ENCODE results near the gene IGSF23.
"Not testable (repeated sequence)": the region's sequence is repeated elsewhere in the genome, so short reads cannot be mapped to it uniquely, and the experiment has no call there.

The IGSF23 gene

DNA sequence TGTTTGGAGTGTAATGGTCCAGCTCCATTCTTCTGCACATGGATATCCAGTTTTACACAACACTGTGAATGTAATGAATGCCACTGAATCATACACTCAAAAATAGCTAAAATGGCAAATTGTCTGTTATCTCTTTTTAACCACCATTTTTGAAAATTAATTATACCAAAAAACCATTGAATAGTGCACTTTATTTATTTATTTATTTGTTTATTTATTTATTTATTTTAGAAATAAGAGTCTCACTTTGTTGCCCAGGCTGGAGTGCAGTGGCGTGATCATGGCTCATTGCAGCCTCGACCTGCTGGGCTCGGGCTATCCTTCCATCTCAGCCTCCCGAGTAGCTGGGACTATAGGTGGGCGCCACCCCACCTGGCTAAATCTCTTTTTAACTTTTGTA lies 50.6 kb downstream of the IGSF23 start:
- no peak for DNase-seq (ENCODE audit: low read depth in 1 of 2, low spot score in 1 of 2)

DNA sequence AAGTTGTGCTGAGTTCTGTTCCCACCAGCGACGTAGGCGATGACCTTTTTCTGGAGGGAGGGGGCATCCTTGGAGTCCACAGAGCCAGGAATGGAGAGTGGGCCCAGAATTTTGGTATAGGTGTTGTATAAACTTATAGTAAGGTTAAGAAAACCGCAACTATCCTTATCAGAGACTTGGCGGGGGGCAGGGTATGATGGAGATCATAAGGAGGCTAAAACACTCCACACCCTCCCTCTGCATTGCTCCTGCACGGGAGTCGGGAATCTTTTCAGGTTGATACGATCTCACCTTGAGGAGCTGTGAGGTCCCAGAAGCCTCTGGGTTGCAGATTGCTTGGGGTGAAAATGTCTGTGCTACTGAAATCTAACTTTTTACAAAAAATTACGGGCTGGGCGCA lies 51.6 kb downstream of the IGSF23 start:
- no peak for DNase-seq (ENCODE audit: low read depth in 1 of 2, low spot score in 1 of 2)

DNA sequence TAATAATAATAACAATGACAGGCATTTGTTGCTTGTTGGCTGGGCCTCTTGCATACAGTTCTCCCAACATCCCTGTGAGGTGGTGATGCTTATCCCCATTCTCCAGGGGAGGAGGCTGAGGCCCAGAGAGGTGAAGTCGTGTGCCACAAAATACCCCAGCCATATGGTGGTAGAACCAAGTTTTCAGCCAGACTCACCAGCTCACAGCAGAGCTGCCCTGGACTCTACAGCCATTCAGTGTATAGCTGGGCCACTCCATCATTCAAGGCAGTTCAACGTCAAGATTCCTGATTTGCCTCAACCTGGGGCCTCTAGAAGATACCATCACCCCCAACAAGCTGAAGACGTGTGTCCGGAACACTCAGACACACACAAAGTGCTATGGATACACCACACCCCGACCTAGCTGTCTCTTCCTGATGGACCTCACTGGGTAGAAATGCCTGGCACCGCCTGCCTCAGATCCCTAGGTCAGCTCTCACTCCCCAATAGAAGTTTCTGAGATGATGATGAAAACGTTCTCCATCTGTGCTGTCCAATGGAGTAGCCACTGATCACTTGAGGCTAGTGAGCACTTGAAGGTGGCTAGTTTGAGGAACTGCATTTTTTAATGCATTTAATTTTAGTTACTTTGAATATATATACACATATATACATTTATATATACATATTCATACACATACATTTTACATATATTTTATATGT lies 53.6 kb downstream of the IGSF23 start:
- DNase-seq (ENCODE audit: low read depth in 1 of 2, low spot score in 1 of 2), result no peak

DNA sequence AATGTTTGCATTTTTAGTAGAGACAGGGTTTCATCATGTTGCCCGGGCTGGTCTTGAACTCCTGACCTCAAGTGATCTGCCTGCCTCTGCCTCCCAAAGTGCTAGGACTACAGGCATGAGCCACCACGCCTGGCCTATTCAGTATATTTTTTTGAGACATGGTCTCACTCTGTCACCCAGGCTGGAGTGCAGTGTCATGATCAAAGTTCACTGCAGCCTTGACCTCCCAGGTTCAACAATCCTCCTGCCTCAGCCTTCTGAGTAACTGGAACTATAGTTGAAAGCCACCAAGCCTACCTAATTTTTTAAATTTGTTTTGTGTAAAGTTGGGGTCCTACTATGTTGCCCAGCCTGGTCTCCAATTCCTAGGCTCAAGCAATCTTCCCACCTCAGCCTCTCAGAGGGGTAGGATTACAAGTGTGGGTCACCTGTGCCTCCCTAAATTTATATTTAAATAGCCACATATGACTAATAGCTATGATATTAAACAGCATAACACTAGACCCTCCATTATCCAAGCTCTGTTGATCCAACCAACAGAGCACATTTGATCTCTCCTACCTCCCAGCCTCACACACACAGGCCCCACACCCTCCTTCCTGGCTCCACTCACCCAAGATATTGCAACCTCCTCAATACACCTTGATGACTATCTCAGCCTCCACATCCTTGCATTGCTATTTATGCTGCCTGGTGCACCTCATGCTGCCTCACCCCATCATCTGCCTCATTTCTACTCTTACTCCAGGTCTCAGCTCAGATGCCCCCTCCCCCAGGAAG lies 55.8 kb downstream of the IGSF23 start:
- no peak for DNase-seq (ENCODE audit: low read depth in 1 of 2, low spot score in 1 of 2)

DNA sequence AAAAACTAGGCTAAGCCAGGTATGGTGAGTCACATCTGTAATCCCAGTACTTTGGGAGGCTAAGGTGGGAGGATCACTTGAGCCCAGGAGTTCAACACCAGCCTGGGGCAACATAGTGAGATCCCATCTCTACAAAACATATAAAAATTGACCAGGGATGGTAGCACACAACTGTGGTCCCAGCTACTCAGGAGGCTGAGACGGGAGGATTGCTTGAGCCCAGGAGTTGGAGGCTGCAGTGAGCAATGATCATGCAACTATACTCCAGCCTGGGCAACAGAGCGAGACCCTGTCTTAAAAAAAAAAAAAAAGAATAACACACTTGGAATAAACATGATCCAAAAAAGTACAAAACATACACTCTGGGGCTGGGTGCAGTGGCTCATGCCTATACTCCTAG lies 56.7 kb downstream of the IGSF23 start:
- not testable (repeated sequence) for DNase-seq (ENCODE audit: low read depth in 1 of 2, low spot score in 1 of 2)

DNA sequence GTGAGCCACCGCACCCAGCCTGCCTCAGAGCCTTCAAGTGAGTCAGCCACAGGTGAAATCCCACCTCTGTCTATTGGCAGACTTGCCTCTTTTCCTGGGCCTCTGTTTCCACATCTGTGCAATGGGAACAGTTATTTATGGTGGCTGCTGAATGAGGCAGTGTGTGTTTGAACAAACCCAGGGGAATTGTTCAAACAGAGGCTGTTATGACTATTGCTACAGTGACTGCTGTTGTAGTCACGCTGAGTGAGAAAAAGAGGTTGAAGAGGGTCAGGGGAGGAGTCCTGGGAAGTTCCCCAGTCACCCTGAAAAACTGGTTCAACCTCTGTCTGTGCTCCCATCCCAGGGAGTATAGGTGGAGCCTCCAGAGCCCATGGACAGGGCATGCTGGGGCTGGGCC lies 58.0 kb downstream of the IGSF23 start, which contains the start of gene CEACAM19:
Gene CEACAM19 (plus strand): TSS at position 83 of the 400 bp plus-strand sequence. CDS start 450 bp downstream, outside the sequence.
- DNase-seq (ENCODE audit: low read depth in 1 of 2, low spot score in 1 of 2), result no peak

DNA sequence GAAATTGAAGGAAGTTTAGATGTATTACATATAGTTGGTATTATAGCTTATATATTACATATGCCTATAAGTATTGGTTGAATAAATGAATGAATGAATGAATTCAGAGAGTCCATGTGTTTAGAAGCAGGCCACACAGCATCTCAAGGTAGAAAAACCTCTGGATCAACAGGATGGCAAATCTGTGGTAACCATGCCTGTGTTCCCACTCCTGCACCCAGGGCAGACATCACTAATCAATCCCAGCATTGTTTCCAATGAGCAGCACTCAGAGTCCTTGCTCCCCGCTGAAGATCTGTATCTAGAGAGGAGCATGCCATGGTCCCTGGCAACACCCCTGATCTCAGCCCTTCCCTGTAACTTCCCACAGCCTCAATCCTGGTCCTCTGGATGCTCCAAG lies 58.9 kb downstream of the IGSF23 start:
- DNase-seq (ENCODE audit: low read depth in 1 of 2, low spot score in 1 of 2), result no peak

DNA sequence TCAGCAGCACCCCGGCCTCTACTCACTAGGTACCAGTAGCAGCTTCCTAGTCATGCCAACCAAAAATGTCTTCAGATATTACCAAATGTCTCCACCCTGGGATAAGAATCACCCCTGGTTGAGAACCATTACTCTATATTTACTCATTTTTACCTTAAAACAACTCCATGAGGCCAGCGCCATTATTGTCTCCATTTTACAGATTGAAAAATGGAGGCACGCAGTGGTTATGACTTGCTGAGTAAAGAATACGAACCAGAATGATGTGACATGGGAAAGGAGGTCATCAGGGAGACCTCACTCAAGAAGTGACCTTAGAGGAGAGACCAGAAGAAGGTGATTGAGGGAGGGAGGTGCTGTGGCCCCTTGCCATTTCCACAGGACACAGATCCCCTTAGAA lies 60.1 kb downstream of the IGSF23 start:
- no peak for DNase-seq (ENCODE audit: low read depth in 1 of 2, low spot score in 1 of 2)

DNA sequence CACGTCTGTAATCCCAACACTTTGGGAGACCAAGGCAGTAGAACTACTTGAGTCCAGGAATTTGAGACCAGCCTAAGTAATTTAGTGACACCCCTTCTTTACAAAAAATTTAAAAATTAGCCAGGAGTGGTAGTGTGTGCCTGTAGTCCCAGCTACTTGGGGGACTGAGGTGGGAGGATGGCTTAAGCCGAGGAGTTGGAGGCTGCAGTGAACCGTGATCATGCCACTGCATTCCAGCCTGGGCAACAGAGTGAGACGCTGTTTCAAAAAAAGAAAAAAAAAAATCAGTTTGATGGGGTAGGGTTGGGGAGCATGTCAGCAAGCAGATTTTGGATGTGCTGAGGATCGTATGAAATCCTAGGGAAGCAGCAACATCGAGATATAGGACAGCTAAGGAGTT lies 62.2 kb downstream of the IGSF23 start:
- no peak for DNase-seq (ENCODE audit: low read depth in 1 of 2, low spot score in 1 of 2)

DNA sequence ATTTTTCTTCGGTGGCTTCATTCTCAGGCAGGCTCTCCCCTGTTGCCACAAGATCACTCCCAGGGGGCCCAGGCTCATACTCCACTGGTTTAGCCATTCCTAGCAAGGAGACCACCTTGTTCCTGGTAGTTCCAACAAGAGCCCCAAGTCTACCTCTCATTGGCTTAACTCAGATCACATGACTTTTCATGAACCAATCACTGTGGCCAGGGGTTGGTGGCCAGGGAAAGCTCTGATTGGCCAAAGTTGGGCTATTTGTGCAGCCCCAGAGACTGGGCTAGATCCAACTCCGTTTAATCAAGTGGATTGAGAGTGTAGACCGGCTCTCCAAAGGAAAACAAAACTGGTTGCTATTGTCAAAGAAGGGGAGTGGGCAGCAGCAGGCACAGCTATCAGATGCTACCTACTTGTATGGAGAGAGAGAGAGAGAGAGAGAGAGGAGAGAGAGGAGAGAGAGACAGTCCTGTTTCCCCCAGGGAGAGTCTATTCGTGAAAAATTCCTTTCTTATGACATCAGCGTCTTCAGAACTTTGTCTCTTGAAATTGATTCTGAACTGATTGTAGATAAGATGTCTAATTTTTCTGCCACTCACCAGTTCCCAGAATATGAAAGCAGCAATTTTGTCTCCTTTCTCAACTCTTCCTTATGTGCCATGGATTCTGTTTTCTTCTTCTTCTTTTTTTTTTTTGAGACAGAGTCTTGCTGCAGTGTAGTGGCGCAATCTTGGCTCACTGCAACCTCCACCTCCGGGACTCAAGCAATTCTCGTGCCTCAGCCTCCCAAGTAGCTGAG lies 63.9 kb downstream of the IGSF23 start:
- no peak for DNase-seq (ENCODE audit: low read depth in 1 of 2, low spot score in 1 of 2)

DNA sequence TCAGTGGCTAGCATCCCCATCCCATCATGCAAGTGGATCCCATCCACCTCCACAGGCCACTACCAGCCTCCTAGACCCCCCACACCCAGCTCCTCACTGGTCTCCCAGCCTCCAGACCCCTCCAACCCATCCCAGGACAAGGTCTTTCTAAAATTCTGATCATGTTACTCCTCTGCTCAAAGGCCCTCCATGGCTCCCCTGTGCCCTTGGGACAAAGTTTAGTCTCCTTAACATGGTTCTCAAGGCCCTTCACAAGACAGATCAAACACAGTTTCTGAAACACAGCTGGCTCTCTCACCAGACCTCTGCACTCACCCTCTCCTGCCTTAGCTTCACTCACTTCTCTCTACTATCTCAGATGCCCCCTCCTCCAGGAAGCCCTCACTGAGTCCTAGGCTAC lies 67.2 kb downstream of the IGSF23 start:
- DNase-seq (ENCODE audit: low read depth in 1 of 2, low spot score in 1 of 2), result no peak

DNA sequence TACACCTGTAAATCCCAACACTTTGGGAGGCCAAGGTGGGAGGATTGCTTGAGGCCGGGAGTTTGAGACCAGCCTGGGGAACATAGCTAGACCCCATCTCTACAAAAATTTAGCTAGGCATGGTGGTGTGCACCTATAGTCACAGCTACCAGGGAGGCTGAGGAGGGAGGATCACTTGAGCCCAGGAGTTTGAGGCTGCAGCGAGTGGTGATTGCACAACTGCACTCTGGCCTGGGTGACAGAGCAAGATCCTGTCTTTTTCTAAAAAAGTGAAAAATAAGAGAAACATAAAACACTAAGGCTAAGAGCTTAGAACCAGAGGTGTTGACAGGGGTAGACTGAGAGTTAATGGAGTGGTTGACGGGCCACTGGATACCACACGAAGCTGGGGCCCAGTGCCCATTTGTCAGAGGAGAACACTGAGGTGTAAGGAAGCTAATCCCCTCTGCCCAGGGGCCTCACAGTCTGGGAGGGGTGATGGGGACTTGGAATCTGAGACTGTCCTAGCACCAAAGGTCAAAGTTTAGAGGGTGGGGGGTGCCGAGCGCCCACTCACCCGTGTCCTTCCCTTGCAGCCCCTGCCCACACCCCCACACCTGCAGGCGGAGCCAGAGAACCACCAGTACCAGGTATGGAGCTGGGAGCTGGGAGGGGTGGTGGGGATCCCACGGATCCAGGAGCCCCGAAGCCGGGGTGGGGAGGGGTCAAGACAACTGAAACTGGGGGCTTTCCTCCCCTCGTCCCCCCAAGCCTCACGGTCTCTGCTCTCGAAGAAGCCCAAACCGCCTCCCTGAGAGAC lies 68.8 kb downstream of the IGSF23 start:
- DNase-seq (ENCODE audit: low read depth in 1 of 2, low spot score in 1 of 2), result no peak

DNA sequence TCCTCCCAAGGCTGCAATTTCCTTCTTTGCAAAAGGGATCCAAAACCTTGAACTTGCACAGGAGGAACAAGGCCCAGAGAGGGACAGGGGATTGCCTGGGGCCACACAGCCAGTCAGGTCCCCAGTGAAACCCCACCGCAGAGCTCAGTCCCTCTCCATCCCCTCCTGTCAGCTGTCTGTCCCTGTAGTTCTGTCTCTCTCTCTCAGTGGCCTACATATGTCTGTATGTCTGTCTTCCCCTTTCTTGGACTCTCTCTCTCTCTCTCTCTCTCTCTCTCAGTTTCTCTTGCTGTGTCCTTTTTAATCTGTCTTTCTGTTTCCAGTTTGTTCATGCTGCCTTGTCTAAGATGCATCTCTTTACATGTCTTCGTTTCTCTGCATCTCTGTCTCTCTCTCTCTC lies 69.4 kb downstream of the IGSF23 start:
- no peak for DNase-seq (ENCODE audit: low read depth in 1 of 2, low spot score in 1 of 2)

DNA sequence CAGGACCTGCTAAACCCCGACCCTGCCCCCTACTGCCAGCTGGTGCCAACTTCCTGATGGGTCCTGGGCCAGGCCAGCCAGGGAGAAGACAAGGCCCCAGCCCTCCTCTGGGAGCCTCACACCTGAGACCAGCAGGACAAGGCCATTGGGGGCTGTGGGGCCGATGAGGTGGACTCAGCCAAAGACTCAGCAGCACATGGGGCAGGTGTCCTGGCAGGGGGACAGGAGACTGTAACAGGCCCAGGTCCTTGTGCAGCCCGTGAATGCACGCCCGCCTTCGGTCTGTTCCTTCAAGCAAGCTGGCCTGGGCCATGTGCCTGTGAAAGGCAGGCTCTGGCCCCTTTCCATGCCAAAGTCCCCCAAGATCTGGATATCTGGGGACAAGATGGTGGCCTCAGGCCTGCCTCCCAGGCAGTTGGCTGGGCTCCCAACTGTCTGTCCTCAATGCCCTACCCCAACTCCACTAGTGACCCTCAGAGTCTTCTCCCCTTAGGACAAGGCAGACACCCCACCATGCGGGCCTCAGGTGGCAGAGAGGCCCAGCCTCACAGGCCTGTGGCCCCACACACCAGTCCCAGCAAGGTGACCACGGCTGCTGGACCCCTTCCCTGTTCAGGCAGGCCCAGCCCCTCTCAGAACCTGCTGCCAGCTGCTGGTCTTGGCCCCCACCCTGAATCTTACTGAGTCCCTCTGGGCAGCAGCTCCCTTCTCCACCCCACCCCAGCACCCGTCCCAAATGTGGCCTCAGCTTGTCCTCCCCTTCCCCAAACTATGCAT lies 70.3 kb downstream of the IGSF23 start:
- no peak for DNase-seq (ENCODE audit: low read depth in 1 of 2, low spot score in 1 of 2)

DNA sequence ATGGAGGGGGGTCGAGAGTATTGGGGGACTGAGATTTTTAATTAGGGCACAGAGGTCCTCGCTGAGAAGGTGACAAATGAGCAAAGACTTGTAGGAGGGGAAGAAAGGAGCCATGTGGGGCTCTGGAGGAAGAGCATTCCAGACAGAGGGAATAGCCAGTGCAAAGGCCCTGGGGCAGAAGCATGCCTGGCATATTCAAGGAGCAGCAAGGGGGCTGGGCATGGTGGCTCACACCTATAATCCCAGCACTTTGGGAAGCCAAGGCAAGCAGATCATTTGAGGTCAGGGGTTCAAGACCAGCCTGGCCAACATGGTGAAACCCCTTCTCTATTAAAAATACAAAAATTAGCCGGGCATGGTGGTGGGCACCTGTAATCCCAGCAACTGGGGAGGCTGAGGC lies 71.0 kb downstream of the IGSF23 start:
- DNase-seq (ENCODE audit: low read depth in 1 of 2, low spot score in 1 of 2), result not testable (repeated sequence)

DNA sequence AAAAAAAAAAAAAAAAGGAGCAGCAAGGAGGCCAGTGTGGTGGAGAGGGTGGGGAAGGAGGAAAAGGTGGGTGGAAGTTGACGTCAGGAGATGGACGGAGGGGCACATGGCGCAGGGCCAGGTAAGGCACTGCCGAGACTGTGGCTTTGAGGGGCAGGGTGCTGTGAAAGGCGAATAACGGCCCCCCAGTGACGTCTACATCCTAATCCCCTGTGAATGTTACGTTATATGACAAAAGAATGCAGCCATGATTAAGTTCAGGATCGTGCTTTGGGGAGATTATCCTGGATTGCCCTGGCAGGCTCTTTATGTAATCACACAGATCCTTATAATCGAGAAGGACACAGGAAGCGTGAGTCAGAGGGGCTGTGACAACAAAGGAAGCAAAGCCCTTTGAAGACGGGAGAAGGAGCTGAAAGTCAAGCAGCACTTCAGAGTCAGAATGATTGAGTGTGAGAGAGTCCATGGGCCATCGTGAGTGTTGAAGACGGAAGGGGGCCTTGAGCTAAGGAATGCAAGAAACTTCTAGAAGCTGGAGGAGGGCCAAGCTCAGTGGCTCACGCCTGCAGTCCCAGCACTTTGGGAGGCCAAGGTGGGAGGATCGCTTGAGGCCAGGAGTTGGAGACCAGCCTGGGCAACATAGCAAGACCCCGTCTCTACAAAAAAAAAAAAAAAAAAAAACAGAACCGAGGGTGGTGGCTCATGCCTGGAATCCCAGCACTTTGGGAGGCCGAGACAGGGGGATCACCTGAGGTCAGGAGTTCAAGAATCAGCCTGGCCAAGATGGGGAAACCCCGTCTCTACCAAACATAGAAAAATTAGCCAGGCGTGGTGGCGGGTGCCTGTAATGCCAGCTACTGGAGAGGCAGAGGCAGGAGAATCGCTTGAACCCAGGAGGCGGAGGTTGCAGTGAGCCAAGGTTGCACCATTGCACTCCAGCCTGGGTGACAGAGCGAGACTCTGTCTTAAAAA lies 71.8 kb downstream of the IGSF23 start:
- DNase-seq (ENCODE audit: low read depth in 1 of 2, low spot score in 1 of 2), result no peak

DNA sequence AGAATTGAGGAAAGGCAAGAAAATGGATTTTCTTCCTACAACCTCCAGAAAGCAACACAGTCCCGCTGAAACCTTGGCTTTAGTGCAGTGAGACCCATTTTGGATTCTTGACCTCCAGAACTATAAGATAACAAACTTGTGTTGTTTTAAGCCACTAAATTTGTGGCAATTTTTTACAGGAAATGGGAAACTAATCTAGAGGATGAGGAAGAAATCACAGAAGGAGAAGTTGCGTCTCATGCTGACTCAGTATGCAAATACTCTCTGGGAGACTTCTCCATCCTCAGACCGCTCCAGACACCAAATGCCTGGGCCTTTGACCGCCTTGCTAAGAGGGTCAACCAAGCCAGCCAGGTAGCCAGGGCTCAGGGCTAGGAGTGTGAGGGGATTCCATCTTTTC lies 72.5 kb downstream of the IGSF23 start:
- DNase-seq (ENCODE audit: low read depth in 1 of 2, low spot score in 1 of 2), result no peak
